22Rv1 (cell line): ENCODE results near the gene KIF26A.

Experiments
- H3K27ac ChIP-seq: fragments of 450-650 bp; 2 replicates; pipeline ENCODE4 v1.5.1; 2017
- CTCF ChIP-seq: fragments of 450-650 bp; IDR thresholded peaks from 2 replicates; pipeline ENCODE4 v1.5.1; 2017; ENCODE audit warnings: mild to moderate bottlenecking
- ZFX ChIP-seq: fragments of 450-650 bp; IDR thresholded peaks from 2 replicates; pipeline ENCODE4 v1.6.1; 2017; ENCODE audit warnings: antibody characterized with exemption, borderline replicate concordance

Gene KIF26A

GRCh38 chr14:104103446-104104075, 34.8 kb upstream of the KIF26A start:
- H3K27ac ChIP-seq, result no peak overlapping the region

GRCh38 chr14:104104076-104104901, 34.1 kb upstream of the KIF26A start:
- TF ChIP-seq CTCF (no peak), ZFX (no peak)
- H3K27ac ChIP-seq, result no peak overlapping the region

More at GRCh38 chr14:104103446-104104075, 34.8 kb upstream of the KIF26A start:
- no peak for TF ChIP-seq CTCF
- TF ChIP-seq ZFX, result no peak

- H3K27ac ChIP-seq, result no peak overlapping the region
- TF ChIP-seq ZFX, result no peak
- no peak for TF ChIP-seq CTCF
Observed at GRCh38 chr14:104105071-104105821, 33.1 kb upstream of the KIF26A start.

GRCh38 chr14:104105822-104106470, 32.4 kb upstream of the KIF26A start:
- H3K27ac ChIP-seq, result no peak overlapping the region
- TF ChIP-seq CTCF (no peak), ZFX (no peak)

- TF ChIP-seq ZFX (no peak), CTCF (no peak)
- H3K27ac ChIP-seq, result no peak overlapping the region
Observed at GRCh38 chr14:104106471-104106991, 31.9 kb upstream of the KIF26A start.

- TF ChIP-seq ZFX, result no peak
- TF ChIP-seq CTCF, result no peak
- H3K27ac ChIP-seq, result no peak overlapping the region
Observed at GRCh38 chr14:104107101-104107581, 31.2 kb upstream of the KIF26A start.
